ENCODE results near the gene KXD1. TPM values are rescaled to one million over a fixed set of nuclear protein-coding genes. Genes with fewer than 3 reads are reported as not detected.

The KXD1 gene
- total RNA-seq, 4 donors from 2014 or later: 82.0 to 226 (median 142) TPM

- DNase-seq: no peak
- no peaks in the 10 kb centered on the region for H3K9me3 ChIP-seq
- peaks cover 0 to 14% (median 3%) of the 10 kb centered on the region in 4 donors for H3K4me1 ChIP-seq
- TF ChIP-seq POLR2A (IDR thresholded peaks at IDR 0.05): no peak
- TF ChIP-seq CTCF (IDR thresholded peaks at IDR 0.05): no peak
- peaks cover 0 to 11% (median 0%) of the 10 kb centered on the region in 3 donors for H3K36me3 ChIP-seq
- no peak overlapping the region for H3K4me3 ChIP-seq
- peak overlapping the region in 2 of 4 donors; percentile 88 to 89 for H3K27ac ChIP-seq
- no peaks in the 10 kb centered on the region for H3K27me3 ChIP-seq
These were observed 29.9 kb downstream of the KXD1 start for GRCh38 chr19:18587561-18587960.

GRCh38 chr19:18587962-18588610 lies 30.4 kb downstream of the KXD1 start:
- no peaks in the 10 kb centered on the region for H3K9me3 ChIP-seq
- H3K27ac ChIP-seq: peak overlapping the region; percentile 81 to 90 (median 88)
- H3K4me3 ChIP-seq: peak overlapping the region; percentile 69 to 93 (median 85)
- DNase-seq: no peak
- H3K4me1 ChIP-seq: peaks cover 0 to 14% (median 3%) of the 10 kb centered on the region in 4 donors
- peaks cover 0 to 11% (median 0%) of the 10 kb centered on the region in 3 donors for H3K36me3 ChIP-seq
- no peaks in the 10 kb centered on the region for H3K27me3 ChIP-seq
- TF ChIP-seq CTCF (IDR thresholded peaks at IDR 0.05): no peak
- TF ChIP-seq POLR2A (IDR thresholded peaks at IDR 0.05): no peak

- H3K27me3 ChIP-seq: no peaks in the 10 kb centered on the region
- H3K4me1 ChIP-seq: peaks cover 0 to 15% (median 3%) of the 10 kb centered on the region in 4 donors
- no peaks in the 10 kb centered on the region for H3K9me3 ChIP-seq
- peak within 1 kb of the TSS; percentile 69 to 93 (median 85) for H3K4me3 ChIP-seq
- H3K36me3 ChIP-seq: peaks cover 0 to 11% (median 0%) of the 10 kb centered on the region in 3 donors
- TF ChIP-seq CTCF (IDR thresholded peaks at IDR 0.05) (peak; percentile 80 to 93 (median 89)), POLR2A (IDR thresholded peaks at IDR 0.05) (peak; percentile 37 to 38)
- peak; percentile 82 to 92 (median 90) for DNase-seq
- H3K27ac ChIP-seq: peak within 1 kb of the TSS; percentile 81 to 90 (median 88)
These were observed 31.1 kb downstream of the KXD1 start, which contains the start of gene REX1BD for GRCh38 chr19:18588611-18589379. Gene REX1BD (plus strand): TSS chr19:18588798. CDS start chr19:18588802, 4 bp downstream.

- DNase-seq: peak; percentile 53 to 84 (median 83)
- Histone ChIP-seq H3K36me3 (peaks cover 0 to 11% (median 0%) of the 10 kb centered on the region in 3 donors), H3K9me3 (no peaks in the 10 kb centered on the region), H3K4me1 (peaks cover 0 to 23% (median 6%) of the 10 kb centered on the region in 4 donors), H3K27ac (peak overlapping the region; percentile 81 to 90 (median 88)), H3K4me3 (peak overlapping the region; percentile 69 to 93 (median 85)), H3K27me3 (no peaks in the 10 kb centered on the region)
- no peak for TF ChIP-seq POLR2A (IDR thresholded peaks at IDR 0.05)
- peak in 4 of 6 experiments; percentile 11 to 61 (median 56) for TF ChIP-seq CTCF (IDR thresholded peaks at IDR 0.05)
These were observed 32.0 kb downstream of the KXD1 start for GRCh38 chr19:18589380-18590272.

Data from Peyer's patch (tissue), 4 donors.